HG02623 (cell line): Measurements from ENCODE around the gene POLR3K.

Experiments
- ATAC-seq: cut with Tn5 transposase; IDR thresholded peaks from one replicate; pipeline ENCODE4 v1.9.1; 2021; ENCODE audit warnings: moderate library complexity; ENCODE audit not compliant: unreplicated experiment

Gene POLR3K

GRCh38 chr16:79151-80054 is 26.0 kb upstream of the POLR3K start:
- ATAC-seq: no peak

GRCh38 chr16:78444-79150 is 25.2 kb upstream of the POLR3K start:
- ATAC-seq: peak; percentile 21

- ATAC-seq: peak; percentile 58
Observed at GRCh38 chr16:77807-78443, 24.5 kb upstream of the POLR3K start, which contains the start of gene MPG. Gene MPG, plus strand, starts transcription at chr16:78225. Its CDS starts 85 bp downstream, at chr16:78310.

GRCh38 chr16:77273-77806 is 23.9 kb upstream of the POLR3K start:
- ATAC-seq: peak; percentile 13

- no peak for ATAC-seq
Observed at GRCh38 chr16:76535-77272, 23.3 kb upstream of the POLR3K start.

- no peak for ATAC-seq
Observed at GRCh38 chr16:75580-76501, 22.4 kb upstream of the POLR3K start.

- ATAC-seq: no peak
Observed at GRCh38 chr16:74747-75334, 21.4 kb upstream of the POLR3K start.

DNA sequence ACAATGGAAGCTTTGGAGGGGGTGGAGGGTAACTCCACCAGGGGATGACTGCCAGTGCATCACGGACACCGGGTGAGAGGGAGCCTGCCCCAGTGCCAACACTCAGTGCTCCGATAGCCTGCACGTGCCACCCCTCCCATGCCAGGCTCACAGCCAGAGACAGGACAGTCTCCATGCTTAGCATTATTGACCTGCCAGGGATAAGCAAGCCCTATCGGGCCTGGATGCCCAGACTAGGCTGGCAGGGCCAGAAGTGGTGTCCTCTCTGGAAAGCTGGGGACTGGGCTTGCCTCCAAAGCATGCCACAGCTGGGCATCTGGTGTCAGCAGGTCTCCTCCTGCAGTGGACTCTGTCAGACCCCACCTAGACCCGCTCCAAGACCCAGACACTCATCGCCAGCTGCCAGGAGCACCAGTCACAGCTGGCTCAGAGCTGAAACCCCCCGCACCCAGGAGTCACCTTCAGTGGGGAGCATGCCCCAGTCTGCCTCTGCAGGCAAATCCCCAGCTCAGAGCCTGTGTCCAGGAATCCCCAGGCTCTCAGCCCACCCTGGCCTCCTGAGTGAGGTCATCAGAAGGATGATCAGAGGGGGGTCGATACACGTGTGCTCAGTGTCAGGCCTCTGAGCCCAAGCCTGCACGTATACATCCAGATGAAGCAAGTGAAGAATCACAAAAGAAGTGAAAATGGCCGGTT is 20.8 kb upstream of the POLR3K start:
- no peak for ATAC-seq

GRCh38 chr16:72561-73548 is 19.4 kb upstream of the POLR3K start, which contains the start of gene RHBDF1:
Gene RHBDF1, minus strand, starts transcription at chr16:72631. Its CDS starts 7,616 bp downstream, at chr16:65015.
- ATAC-seq: no peak

GRCh38 chr16:71540-72401 is 18.4 kb upstream of the POLR3K start:
- ATAC-seq: no peak

- ATAC-seq: no peak
Observed at GRCh38 chr16:71210-71539, 17.8 kb upstream of the POLR3K start.

GRCh38 chr16:69181-69580 is 15.8 kb upstream of the POLR3K start:
- no peak for ATAC-seq

DNA sequence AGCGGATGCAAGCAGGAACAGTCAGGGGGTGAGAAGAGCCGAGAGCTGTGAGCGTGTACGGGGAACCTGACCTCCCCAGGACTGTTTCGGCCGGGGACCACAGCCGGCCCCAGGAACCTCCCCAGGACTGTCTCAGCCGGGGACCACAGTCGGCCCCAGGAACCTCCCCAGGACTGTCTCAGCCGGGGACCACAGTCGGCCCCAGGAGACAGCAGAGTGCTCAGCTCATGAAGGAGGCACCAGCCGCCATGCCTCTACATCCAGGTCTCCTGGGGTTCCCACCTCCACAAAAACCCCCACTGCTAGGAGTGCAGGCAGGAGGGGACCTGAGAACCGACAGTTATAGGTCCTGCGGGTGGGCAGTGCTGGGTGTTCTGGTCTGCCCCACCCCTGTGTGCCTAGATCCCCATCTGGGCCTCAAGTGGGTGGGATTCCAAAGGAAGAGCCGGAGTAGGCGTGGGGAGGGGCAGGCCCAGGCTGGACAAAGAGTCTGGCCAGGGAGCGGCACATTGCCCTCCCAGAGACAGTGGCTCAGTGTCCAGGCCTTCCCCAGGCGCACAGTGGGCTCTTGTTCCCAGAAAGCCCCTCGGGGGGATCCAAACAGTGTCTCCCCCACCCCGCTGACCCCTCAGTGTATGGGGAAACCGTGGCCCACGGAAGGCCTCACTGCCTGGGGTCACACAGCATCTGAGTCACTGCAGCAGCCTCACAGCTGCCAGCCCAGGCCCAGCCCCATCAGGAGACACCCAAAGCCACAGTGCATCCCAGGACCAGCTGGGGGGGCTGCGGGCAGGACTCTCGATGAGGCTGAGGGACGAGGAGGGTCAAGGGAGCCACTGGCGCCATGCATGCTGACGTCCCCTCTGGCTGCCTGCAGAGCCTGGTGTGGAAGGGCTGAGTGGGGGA is 14.7 kb upstream of the POLR3K start:
- ATAC-seq: no peak

- no peak for ATAC-seq
Observed at GRCh38 chr16:67183-67791, 13.9 kb upstream of the POLR3K start.
